Measurements from ENCODE around the gene CKMT2. TPM values are rescaled to one million over a fixed set of nuclear protein-coding genes. Genes with fewer than 3 reads are reported as not detected.
"Not testable (repeated sequence)": the region's sequence is repeated elsewhere in the genome, so short reads cannot be mapped to it uniquely, and the experiment has no call there.

Gene CKMT2
- total RNA-seq, 6 experiments from 2014 or later, result not detected

- TF ChIP-seq CTCF (IDR thresholded peaks at IDR 0.05), result no peak
- H3K36me3 Mint-ChIP-seq (ENCODE audit: low read depth), result no peaks in the 10 kb centered on the region
- H3K27me3 Mint-ChIP-seq (ENCODE audit: insufficient read depth), result no peaks in the 10 kb centered on the region; the same call in 1 of the 2 replicates
- H3K4me3 Mint-ChIP-seq, result no peak overlapping the region
- no peak overlapping the region for H3K27ac Mint-ChIP-seq
- no peak for DNase-seq
- H3K4me1 Mint-ChIP-seq (ENCODE audit: low read depth), result no peaks in the 10 kb centered on the region; the same call in 1 of the 2 replicates
- no peaks in the 10 kb centered on the region for H3K9me3 Mint-ChIP-seq
Observed at GRCh38 chr5:81283976-81284375, 50.9 kb downstream of the CKMT2 start.

GRCh38 chr5:81286059-81286617, 53.0 kb downstream of the CKMT2 start:
- DNase-seq, result no peak
- H3K4me3 Mint-ChIP-seq, result no peak overlapping the region
- peaks cover 8% of the 10 kb centered on the region for H3K4me1 Mint-ChIP-seq (ENCODE audit: low read depth)
- no peak for TF ChIP-seq CTCF (IDR thresholded peaks at IDR 0.05)
- peaks cover 2% of the 10 kb centered on the region; the same call in 1 of the 2 replicates for H3K9me3 Mint-ChIP-seq
- no peaks in the 10 kb centered on the region; the same call in 1 of the 2 replicates for H3K27me3 Mint-ChIP-seq (ENCODE audit: insufficient read depth)
- no peak overlapping the region for H3K27ac Mint-ChIP-seq
- H3K36me3 Mint-ChIP-seq (ENCODE audit: low read depth), result peaks cover 2% of the 10 kb centered on the region

- Mint-ChIP-seq H3K9me3 (peaks cover 11% of the 10 kb centered on the region), H3K27ac (no peak overlapping the region), H3K36me3 (ENCODE audit: low read depth) (peaks cover 18% of the 10 kb centered on the region), H3K4me1 (ENCODE audit: low read depth) (peaks cover 8% of the 10 kb centered on the region), H3K27me3 (ENCODE audit: insufficient read depth) (no peaks in the 10 kb centered on the region; the same call in 1 of the 2 replicates), H3K4me3 (no peak overlapping the region)
- no peak for TF ChIP-seq CTCF (IDR thresholded peaks at IDR 0.05)
- no peak for DNase-seq
Observed at GRCh38 chr5:81288021-81288433, 54.9 kb downstream of the CKMT2 start.

GRCh38 chr5:81290146-81290545, 57.0 kb downstream of the CKMT2 start:
- no peak for TF ChIP-seq CTCF (IDR thresholded peaks at IDR 0.05)
- Mint-ChIP-seq H3K27me3 (ENCODE audit: insufficient read depth) (no peaks in the 10 kb centered on the region; the same call in 1 of the 2 replicates), H3K9me3 (peaks cover 11% of the 10 kb centered on the region), H3K4me3 (no peak overlapping the region), H3K4me1 (ENCODE audit: low read depth) (peaks cover 8% of the 10 kb centered on the region), H3K27ac (no peak overlapping the region), H3K36me3 (ENCODE audit: low read depth) (peaks cover 29% of the 10 kb centered on the region)
- DNase-seq, result no peak

- H3K9me3 Mint-ChIP-seq, result peaks cover 11% of the 10 kb centered on the region
- no peak for DNase-seq
- H3K27ac Mint-ChIP-seq, result no peak overlapping the region
- TF ChIP-seq CTCF (IDR thresholded peaks at IDR 0.05), result no peak
- H3K27me3 Mint-ChIP-seq (ENCODE audit: insufficient read depth), result no peaks in the 10 kb centered on the region; the same call in 1 of the 2 replicates
- peaks cover 8% of the 10 kb centered on the region for H3K4me1 Mint-ChIP-seq (ENCODE audit: low read depth)
- H3K4me3 Mint-ChIP-seq, result no peak overlapping the region
- H3K36me3 Mint-ChIP-seq (ENCODE audit: low read depth), result peaks cover 29% of the 10 kb centered on the region
Observed at GRCh38 chr5:81292130-81292529, 59.0 kb downstream of the CKMT2 start.

GRCh38 chr5:81294021-81294420, 60.9 kb downstream of the CKMT2 start:
- Mint-ChIP-seq H3K36me3 (ENCODE audit: low read depth) (peaks cover 35% of the 10 kb centered on the region), H3K4me1 (ENCODE audit: low read depth) (peaks cover 20% of the 10 kb centered on the region), H3K9me3 (peaks cover 11% of the 10 kb centered on the region)
- H3K27ac Mint-ChIP-seq; DNase-seq; H3K4me3 Mint-ChIP-seq; H3K27me3 Mint-ChIP-seq (ENCODE audit: insufficient read depth): not testable (repeated sequence)

Data from HFFc6 (cell line).